GM12878 (cell line): ENCODE data around the gene PSMB1. TPM values are rescaled to one million over a fixed set of nuclear protein-coding genes. Genes with fewer than 3 reads are reported as not detected.

ENCODE experiments used
- ATAC-seq: fragments of 200-7000 bp; cut with Tn5 transposase; 3 replicates; pipeline ENCODE4 v1.9.1; 2020; ENCODE audit warnings: mild to moderate bottlenecking, moderate library complexity
- BruUV-seq: library from RNA; stranded (reverse); fragments of 400-500 nt; replicated peaks from 2 replicates; lab custom pipeline; 2021; lab: Mats Ljungman, UMichigan
- CTCF ChIA-PET: fragments of 300-600 bp; sonication (Branson Sonifier 250); formaldehyde crosslinking; extraction: SDS; loops from one replicate; lab custom pipeline; 2021; ENCODE audit warnings: inconsistent platforms; lab: Yijun Ruan, JAX
- POLR2A ChIA-PET: fragments of 350-600 bp; formaldehyde crosslinking; extraction: SDS; loops from one replicate; lab custom pipeline; 2021; ENCODE audit warnings: inconsistent platforms; lab: Charles Lee
- RAD21 ChIA-PET: fragments of 300-600 bp; sonication (Branson Sonifier 250); formaldehyde crosslinking; loops from one replicate; lab custom pipeline; 2023; ENCODE audit warnings: antibody characterized with exemption; ENCODE audit not compliant: unreplicated experiment; lab: Charles Lee
- SMC1A ChIA-PET: fragments of 300-600 bp; sonication (Branson Sonifier 250); formaldehyde crosslinking; loops from one replicate; lab custom pipeline; 2023; ENCODE audit not compliant: unreplicated experiment, uncharacterized antibody; lab: Charles Lee
- DNase-seq: peaks from one replicate; pipeline ENCODE4 v3.0.0-alpha.2; 2011; ENCODE audit warnings: low read depth, low spot score
- FAIRE-seq: peaks from 3 replicates; lab custom pipeline; 2011; peaks lifted over from hg19 to GRCh38; lab: Jason Lieb, UNC
- H2AFZ ChIP-seq: 2 replicates; pipeline ENCODE4 v1.6.0; 2011; ENCODE audit warnings: low read depth, low read length, control low read depth; ENCODE audit not compliant: control insufficient read depth
- H3K27ac ChIP-seq: 2 replicates; pipeline ENCODE4 v1.5.1; 2011; ENCODE audit warnings: control low read depth; ENCODE audit not compliant: control insufficient read depth, insufficient read depth
- H3K27me3 ChIP-seq, 2 experiments: replicated peaks in 1 of 2; 2 replicates each; pipeline versions ENCODE4 v1.6.0 to v1.6.1; 2011; ENCODE audit warnings: low read length in 1 of 2; ENCODE audit not compliant: control insufficient read depth in 2 of 2, insufficient read depth in 2 of 2
- H3K36me3 ChIP-seq, 2 experiments: 2 replicates each; pipeline ENCODE4 v1.5.1; 2011; ENCODE audit warnings: low read length in 1 of 2; ENCODE audit not compliant: control insufficient read depth in 2 of 2, insufficient read depth in 2 of 2
- H3K4me1 ChIP-seq: 2 replicates; pipeline ENCODE4 v1.6.1; 2011; ENCODE audit warnings: mild to moderate bottlenecking, low read length, moderate library complexity, mixed read lengths; ENCODE audit not compliant: control insufficient read depth, insufficient read depth
- H3K4me2 ChIP-seq: 2 replicates; pipeline ENCODE4 v1.6.0; 2011; ENCODE audit warnings: control low read depth; ENCODE audit not compliant: control insufficient read depth, insufficient read depth
- H3K4me3 ChIP-seq: fragments of 200-600 bp; sonication (generic); 2 replicates; pipeline ENCODE4 v1.5.1; 2016
- H3K79me2 ChIP-seq: 2 replicates; pipeline ENCODE4 v1.6.0; 2011; ENCODE audit warnings: low read length; ENCODE audit not compliant: control insufficient read depth, insufficient read depth
- H3K9ac ChIP-seq: 2 replicates; pipeline ENCODE4 v1.8.0; 2011; ENCODE audit warnings: low read length, control low read depth, mixed read lengths; ENCODE audit not compliant: control insufficient read depth, insufficient read depth
- H3K9me3 ChIP-seq: replicated peaks from 3 replicates; pipeline ENCODE4 v1.5.1; 2011; ENCODE audit warnings: mild to moderate bottlenecking, low read length; ENCODE audit not compliant: control insufficient read depth, insufficient read depth
- H4K20me1 ChIP-seq: 2 replicates; pipeline ENCODE4 v1.6.0; 2011; ENCODE audit not compliant: control insufficient read depth, insufficient read depth
- CHD2 ChIP-seq: IDR thresholded peaks from 2 replicates; pipeline ENCODE4 v1.6.1; 2011; ENCODE audit warnings: low read depth, low read length, improper control_type of control experiment, borderline replicate concordance
- ETV6 ChIP-seq, 2 experiments: fragments of 450-650 bp in 1 of 2; IDR thresholded peaks in 1 of 2; conservative IDR thresholded peaks in 1 of 2; 2 replicates each; pipeline ENCODE4 v1.6.1; 2014; ENCODE audit warnings: antibody characterized with exemption in 1 of 2, borderline replicate concordance in 1 of 2, low read depth in 1 of 2, mild to moderate bottlenecking in 1 of 2, moderate library complexity in 1 of 2
- HDAC2 ChIP-seq: fragments of 200-600 bp; sonication (generic); IDR thresholded peaks from 2 replicates; pipeline ENCODE4 v1.6.1; 2017
- JUNB ChIP-seq: IDR thresholded peaks from 2 replicates; pipeline ENCODE4 v1.6.1; 2016; ENCODE audit warnings: antibody characterized with exemption, mild to moderate bottlenecking
- NBN ChIP-seq: fragments of 450-650 bp; IDR thresholded peaks from 2 replicates; pipeline ENCODE4 v1.6.1; 2016
- PAX5 ChIP-seq: IDR thresholded peaks from 2 replicates; pipeline ENCODE4 v1.6.1; 2011; ENCODE audit warnings: low read depth, low read length, borderline replicate concordance
- POU2F2 ChIP-seq: IDR thresholded peaks from 3 replicates; pipeline ENCODE4 v1.6.1; 2011; ENCODE audit warnings: low read depth, mild to moderate bottlenecking, low read length, borderline replicate concordance
- SIN3A ChIP-seq: IDR thresholded peaks from 2 replicates; pipeline ENCODE4 v1.6.1; 2012; ENCODE audit warnings: low read depth, low read length, improper control_type of control experiment
- SMAD1 ChIP-seq: fragments of 450-650 bp; IDR thresholded peaks from 2 replicates; pipeline ENCODE4 v1.6.1; 2018; ENCODE audit warnings: mild to moderate bottlenecking, low read depth; ENCODE audit not compliant: partially characterized antibody
- ZNF217 ChIP-seq: fragments of 450-650 bp; IDR thresholded peaks from 2 replicates; pipeline ENCODE4 v1.6.1; 2017; ENCODE audit warnings: antibody characterized with exemption, mild to moderate bottlenecking
- WGBS: methylation state at CpG from one replicate; pipeline ENCODE4 v1.1.6; 2016; ENCODE audit warnings: low lambda C conversion rate; ENCODE audit not compliant: insufficient replicate concordance, insufficient coverage; ENCODE audit errors: missing lambda C conversion rate; 5-methylcytosine and 5-hydroxymethylcytosine counted together
- in situ Hi-C: fragments of 300-500 bp; cut with MboI; formaldehyde crosslinking; loops from 9 replicates; pipeline ENCODE4 v1.14.3; 2018; ENCODE audit warnings: mixed read lengths
- intact Hi-C: fragments of 100-400 bp; cut with micrococcal nuclease; formaldehyde crosslinking; loops from one replicate; pipeline ENCODE4 v1.14.2; 2022; ENCODE audit not compliant: unreplicated experiment
- polyA plus RNA-seq, 11 experiments: library from polyadenylated mRNA; depleted of rRNA in 4 of 11; unstranded in 6 of 11; stranded (reverse) in 5 of 11; fragments of >200 nt; fragmentation: Nextera tagmentation in 4 of 11; fragmentation: Illumina TruSeq in 1 of 11; extraction: Ambion mirVana in 4 of 11; extraction: Trizol in 1 of 11; gene quantifications; 1 replicate in 1 of 11; 2 replicates in 10 of 11; pipeline versions ENCODE4 v1.2.1 to v1.2.3, GENCODE V29; 2011 to 2016; ENCODE audit warnings: inconsistent platforms in 2 of 11, missing spikeins in 2 of 11, low read depth in 1 of 11
- total RNA-seq, 4 experiments: library from RNA; depleted of rRNA in 3 of 4; stranded (reverse); fragments of >200 nt in 3 of 4; fragmentation: Illumina TruSeq in 1 of 4; extraction: Trizol in 1 of 4; gene quantifications; 2 replicates each; pipeline versions ENCODE4 v1.2.1 to v1.2.3, GENCODE V29; 2013 to 2021
- TF ChIP-seq, protein P1 (sequence below): fragments of 450-650 bp; IDR thresholded peaks from 2 replicates; pipeline ENCODE4 v1.6.1; 2014; ENCODE audit warnings: mild to moderate bottlenecking
- TF ChIP-seq, protein P2 (sequence below): fragments of 450-650 bp; IDR thresholded peaks from 2 replicates; pipeline ENCODE4 v1.6.1; 2017; ENCODE audit warnings: mild to moderate bottlenecking

PSMB1 gene
- total and polyA plus RNA-seq, 10 of the 15 experiments (the other 5 are each of a cell fraction or from before 2014, with no cell fraction given), result 208 to 1,317 (median 508) TPM

DNA sequence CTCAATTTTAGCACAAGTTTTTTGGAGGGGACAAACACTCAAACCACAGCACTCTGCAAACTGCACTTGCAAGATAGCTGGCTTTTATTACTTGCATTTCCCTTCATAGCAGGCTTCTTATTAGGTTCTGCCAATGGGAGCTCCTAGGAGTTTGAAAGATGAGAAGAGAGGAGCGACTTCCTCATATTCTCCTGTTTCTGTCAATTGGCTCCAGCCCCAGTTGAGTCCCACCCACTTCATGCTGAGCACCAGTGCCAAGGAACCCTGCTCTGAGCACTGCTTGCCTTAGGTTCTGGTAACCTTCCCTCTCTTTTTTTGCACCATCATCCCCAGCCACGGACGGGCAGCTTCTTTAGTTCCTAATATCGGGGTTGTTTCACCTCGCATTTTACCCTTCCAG, 67.9 kb downstream of the PSMB1 start:
- no peaks in the 10 kb centered on the region for H3K4me1 ChIP-seq
- FAIRE-seq (no peak), DNase-seq (no peak), ATAC-seq (no peak)
- no peaks in the 10 kb centered on the region for H3K27me3 ChIP-seq
- POLR2A ChIA-PET, result no interaction called here
- no peaks in the 10 kb centered on the region; the same call in 2 of the 3 replicates for H3K9me3 ChIP-seq
- H3K36me3 ChIP-seq, result no peaks in the 10 kb centered on the region
- WGBS, result 62% methylated on average over 5 of the region's 5 CpGs
- H3K79me2 ChIP-seq, result no peaks in the 10 kb centered on the region
- H3K9ac ChIP-seq, result no peak overlapping the region
- H4K20me1 ChIP-seq, result no peaks in the 10 kb centered on the region
- SMC1A ChIA-PET, result interaction anchor here (1.3 to 1.5 kb wide), 2 partner anchors 13 to 32 kb away, joined by 4 to 5 read pairs; no protein-coding TSS in a partner anchor
- BruUV-seq, result no TSS peak
- RAD21 ChIA-PET, result interaction anchor here (1.0 kb wide), 1 partner anchor 20 kb away, joined by 6 read pairs; no protein-coding TSS in a partner anchor
- no peak overlapping the region for H3K4me2 ChIP-seq
- H2AFZ ChIP-seq, result no peak overlapping the region
- CTCF ChIA-PET, result interaction anchor here (1.3 kb wide), 1 partner anchor 32 kb away, joined by 3 read pairs; no protein-coding TSS in a partner anchor
- no peak overlapping the region for H3K27ac ChIP-seq
- intact Hi-C loops (no loop called here), in situ Hi-C loops (no loop called here)
- TF ChIP-seq, protein P1, sequence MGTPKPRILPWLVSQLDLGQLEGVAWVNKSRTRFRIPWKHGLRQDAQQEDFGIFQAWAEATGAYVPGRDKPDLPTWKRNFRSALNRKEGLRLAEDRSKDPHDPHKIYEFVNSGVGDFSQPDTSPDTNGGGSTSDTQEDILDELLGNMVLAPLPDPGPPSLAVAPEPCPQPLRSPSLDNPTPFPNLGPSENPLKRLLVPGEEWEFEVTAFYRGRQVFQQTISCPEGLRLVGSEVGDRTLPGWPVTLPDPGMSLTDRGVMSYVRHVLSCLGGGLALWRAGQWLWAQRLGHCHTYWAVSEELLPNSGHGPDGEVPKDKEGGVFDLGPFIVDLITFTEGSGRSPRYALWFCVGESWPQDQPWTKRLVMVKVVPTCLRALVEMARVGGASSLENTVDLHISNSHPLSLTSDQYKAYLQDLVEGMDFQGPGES, result no peak
- TF ChIP-seq JUNB, result no peak
- TF ChIP-seq HDAC2, result no peak
- no peak for TF ChIP-seq POU2F2
- TF ChIP-seq, protein P2, sequence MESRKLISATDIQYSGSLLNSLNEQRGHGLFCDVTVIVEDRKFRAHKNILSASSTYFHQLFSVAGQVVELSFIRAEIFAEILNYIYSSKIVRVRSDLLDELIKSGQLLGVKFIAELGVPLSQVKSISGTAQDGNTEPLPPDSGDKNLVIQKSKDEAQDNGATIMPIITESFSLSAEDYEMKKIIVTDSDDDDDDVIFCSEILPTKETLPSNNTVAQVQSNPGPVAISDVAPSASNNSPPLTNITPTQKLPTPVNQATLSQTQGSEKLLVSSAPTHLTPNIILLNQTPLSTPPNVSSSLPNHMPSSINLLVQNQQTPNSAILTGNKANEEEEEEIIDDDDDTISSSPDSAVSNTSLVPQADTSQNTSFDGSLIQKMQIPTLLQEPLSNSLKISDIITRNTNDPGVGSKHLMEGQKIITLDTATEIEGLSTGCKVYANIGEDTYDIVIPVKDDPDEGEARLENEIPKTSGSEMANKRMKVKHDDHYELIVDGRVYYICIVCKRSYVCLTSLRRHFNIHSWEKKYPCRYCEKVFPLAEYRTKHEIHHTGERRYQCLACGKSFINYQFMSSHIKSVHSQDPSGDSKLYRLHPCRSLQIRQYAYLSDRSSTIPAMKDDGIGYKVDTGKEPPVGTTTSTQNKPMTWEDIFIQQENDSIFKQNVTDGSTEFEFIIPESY, result no peak
- TF ChIP-seq PAX5, result no peak
- TF ChIP-seq ZNF217, result no peak
- no peak for TF ChIP-seq SIN3A
- no peak for TF ChIP-seq NBN
- TF ChIP-seq ETV6 (conservative IDR thresholded peaks at IDR 0.05 in 1 of 2, IDR thresholded peaks at IDR 0.05 in 1 of 2; ENCODE audit: borderline replicate concordance in 1 of 2, low read depth in 1 of 2), result no peak
- no peak for TF ChIP-seq SMAD1
- no peak for TF ChIP-seq CHD2
- no peak overlapping the region for H3K4me3 ChIP-seq

Other genes with a start within 250 kb of the PSMB1 start
- 12.8 and 13.0 TPM in 2 replicates for gene FAM120B, start 246.5 kb downstream of the PSMB1 start, total RNA-seq (2014; rRNA removed)
- gene FAM120B, start 246.5 kb downstream of the PSMB1 start, total RNA-seq (2014; rRNA removed; fragmentation: Illumina TruSeq; extraction: Trizol), result 13.4 and 13.9 TPM in 2 replicates
- 20.2 and 20.8 TPM in 2 replicates for gene FAM120B, start 246.5 kb downstream of the PSMB1 start, total RNA-seq (2021)
- gene FAM120B, start 246.5 kb downstream of the PSMB1 start, polyA plus RNA-seq (2011; rRNA removed), result 13.7 TPM in 2 replicates
- 19.6 and 24.6 TPM in 2 replicates for gene FAM120B, start 246.5 kb downstream of the PSMB1 start, polyA plus RNA-seq (2014; fragmentation: Illumina TruSeq; extraction: Trizol)
- 1 to 10 TPM; 3.3 to 4.8 TPM for gene FAM120B, start 246.5 kb downstream of the PSMB1 start, polyA plus RNA-seq (2014; fragmentation: Nextera tagmentation; extraction: Ambion mirVana)
- 16.4 and 16.9 TPM in 2 replicates for gene FAM120B, start 246.5 kb downstream of the PSMB1 start, polyA plus RNA-seq (2014; rRNA removed)
- gene FAM120B, start 246.5 kb downstream of the PSMB1 start, polyA plus RNA-seq (2016; fragmentation: Nextera tagmentation; extraction: Ambion mirVana), result 10 to 100 TPM; 21.1 to 21.6 TPM
- gene TBP, start 1.1 kb upstream of the PSMB1 start, total RNA-seq (2014; rRNA removed), result 27.1 and 30.6 TPM in 2 replicates
- gene TBP, start 1.1 kb upstream of the PSMB1 start, total RNA-seq (2014; rRNA removed; fragmentation: Illumina TruSeq; extraction: Trizol), result 13.6 and 15.0 TPM in 2 replicates
- gene TBP, start 1.1 kb upstream of the PSMB1 start, total RNA-seq (2021), result 18.3 and 19.6 TPM in 2 replicates
- gene TBP, start 1.1 kb upstream of the PSMB1 start, polyA plus RNA-seq (2011; rRNA removed), result 20.8 and 27.4 TPM in 2 replicates
- gene TBP, start 1.1 kb upstream of the PSMB1 start, polyA plus RNA-seq (2014; fragmentation: Illumina TruSeq; extraction: Trizol), result 24.6 and 25.6 TPM in 2 replicates
- gene TBP, start 1.1 kb upstream of the PSMB1 start, polyA plus RNA-seq (2014; fragmentation: Nextera tagmentation; extraction: Ambion mirVana), result 10 to 100 TPM; 26.0 to 35.5 TPM
- gene TBP, start 1.1 kb upstream of the PSMB1 start, polyA plus RNA-seq (2014; rRNA removed), result 24.2 and 31.0 TPM in 2 replicates
- gene TBP, start 1.1 kb upstream of the PSMB1 start, polyA plus RNA-seq (2016; fragmentation: Nextera tagmentation; extraction: Ambion mirVana), result 10 to 100 TPM; 32.4 to 39.5 TPM
- gene PDCD2, start 31.3 kb upstream of the PSMB1 start, total RNA-seq (2014; rRNA removed), result 109 and 115 TPM in 2 replicates
- 86.5 and 92.9 TPM in 2 replicates for gene PDCD2, start 31.3 kb upstream of the PSMB1 start, total RNA-seq (2014; rRNA removed; fragmentation: Illumina TruSeq; extraction: Trizol)
- 90.7 and 93.1 TPM in 2 replicates for gene PDCD2, start 31.3 kb upstream of the PSMB1 start, total RNA-seq (2021)
- 105 and 129 TPM in 2 replicates for gene PDCD2, start 31.3 kb upstream of the PSMB1 start, polyA plus RNA-seq (2011; rRNA removed)
- gene PDCD2, start 31.3 kb upstream of the PSMB1 start, polyA plus RNA-seq (2014; fragmentation: Illumina TruSeq; extraction: Trizol), result 97.5 and 116 TPM in 2 replicates
- 10 to 100 TPM; 27.4 to 57.3 TPM for gene PDCD2, start 31.3 kb upstream of the PSMB1 start, polyA plus RNA-seq (2014; fragmentation: Nextera tagmentation; extraction: Ambion mirVana)
- 103 and 122 TPM in 2 replicates for gene PDCD2, start 31.3 kb upstream of the PSMB1 start, polyA plus RNA-seq (2014; rRNA removed)
- 100 to 1,000 TPM; 149 to 154 TPM for gene PDCD2, start 31.3 kb upstream of the PSMB1 start, polyA plus RNA-seq (2016; fragmentation: Nextera tagmentation; extraction: Ambion mirVana)